Mesenchymal stem cell (in vitro differentiated cells and primary cell): ENCODE data around the gene RBM19.

Source experiments
- DNase-seq: peaks from one replicate; pipeline ENCODE4 v3.0.0-alpha.2; 2013
- H2AFZ ChIP-seq: one replicate; pipeline ENCODE4 v1.6.1; 2013; ENCODE audit warnings: low read depth, mild to moderate bottlenecking, control low read depth, inconsistent platforms, low read length, moderate library complexity
- H2AK5ac ChIP-seq: 2 replicates; pipeline ENCODE4 v1.6.1; 2013; ENCODE audit warnings: low read length, moderate library complexity, mild to moderate bottlenecking, inconsistent platforms; ENCODE audit not compliant: severe bottlenecking
- H2BK120ac ChIP-seq: one replicate; pipeline ENCODE4 v1.6.1; 2013; ENCODE audit warnings: low read depth, mild to moderate bottlenecking, inconsistent platforms, low read length, moderate library complexity
- H2BK12ac ChIP-seq, 2 experiments: one replicate each; pipeline ENCODE4 v1.6.1; 2013; ENCODE audit warnings: inconsistent platforms in 2 of 2, low read length in 2 of 2, mild to moderate bottlenecking in 2 of 2, moderate library complexity in 2 of 2, control low read depth in 1 of 2
- H2BK15ac ChIP-seq: one replicate; pipeline ENCODE4 v1.6.1; 2013; ENCODE audit warnings: mild to moderate bottlenecking, low read depth, inconsistent platforms; ENCODE audit not compliant: poor library complexity, severe bottlenecking
- H2BK5ac ChIP-seq: 2 replicates; pipeline ENCODE4 v1.6.1; 2013; ENCODE audit warnings: low read depth, mild to moderate bottlenecking, low read length, control low read depth, inconsistent platforms; ENCODE audit not compliant: poor library complexity, severe bottlenecking
- H3K14ac ChIP-seq, 2 experiments: one replicate each; pipeline ENCODE4 v1.6.1; 2013; ENCODE audit warnings: inconsistent platforms in 2 of 2, low read length in 2 of 2, control low read depth in 1 of 2, mild to moderate bottlenecking in 1 of 2, moderate library complexity in 1 of 2
- H3K18ac ChIP-seq, 2 experiments: one replicate each; pipeline ENCODE4 v1.6.1; 2013; ENCODE audit warnings: inconsistent platforms in 2 of 2, low read length in 2 of 2, control low read depth in 1 of 2, low read depth in 1 of 2, mild to moderate bottlenecking in 1 of 2
- H3K23ac ChIP-seq, 2 experiments: one replicate each; pipeline ENCODE4 v1.6.1; 2013; ENCODE audit warnings: inconsistent platforms in 2 of 2, low read length in 2 of 2, mild to moderate bottlenecking in 2 of 2, moderate library complexity in 2 of 2, control low read depth in 1 of 2
- H3K27ac ChIP-seq: 2 replicates; pipeline ENCODE4 v1.5.1; 2013; ENCODE audit warnings: mild to moderate bottlenecking, moderate library complexity, low read length, control low read depth, inconsistent platforms; ENCODE audit not compliant: poor library complexity, severe bottlenecking
- H3K27me3 ChIP-seq, 2 experiments: 2 replicates each; pipeline versions ENCODE4 v1.6.1 to v1.7.0; 2013; ENCODE audit warnings: low read length in 2 of 2, mild to moderate bottlenecking in 2 of 2, moderate library complexity in 2 of 2, control low read depth in 1 of 2, inconsistent platforms in 1 of 2; ENCODE audit not compliant: control insufficient read depth in 1 of 2, insufficient read depth in 1 of 2
- H3K36me3 ChIP-seq, 2 experiments: 2 replicates each; pipeline versions ENCODE4 v1.6.1 to v1.7.0; 2013; ENCODE audit warnings: low read length in 2 of 2, control low read depth in 1 of 2, inconsistent platforms in 1 of 2, low read depth in 1 of 2, mild to moderate bottlenecking in 1 of 2; ENCODE audit not compliant: insufficient read depth in 2 of 2, control insufficient read depth in 1 of 2
- H3K4ac ChIP-seq, 2 experiments: one replicate each; pipeline ENCODE4 v1.6.1; 2013; ENCODE audit warnings: inconsistent platforms in 2 of 2, low read length in 2 of 2, mild to moderate bottlenecking in 2 of 2, moderate library complexity in 2 of 2, control low read depth in 1 of 2, low read depth in 1 of 2
- H3K4me1 ChIP-seq: 2 replicates; pipeline ENCODE4 v1.6.1; 2013; ENCODE audit warnings: low read depth, low read length, control low read depth; ENCODE audit not compliant: control insufficient read depth, insufficient read depth
- H3K4me2 ChIP-seq: 2 replicates; pipeline ENCODE4 v1.6.1; 2013; ENCODE audit warnings: low read length, mild to moderate bottlenecking, inconsistent platforms; ENCODE audit not compliant: poor library complexity, severe bottlenecking
- H3K4me3 ChIP-seq, 2 experiments: 2 replicates each; pipeline versions ENCODE4 v1.5.1 to v1.7.0; 2013; ENCODE audit warnings: low read length in 2 of 2, mild to moderate bottlenecking in 2 of 2, control low read depth in 1 of 2, low read depth in 1 of 2; ENCODE audit not compliant: insufficient read depth in 1 of 2
- H3K79me1 ChIP-seq: replicated peaks from 2 replicates; pipeline ENCODE4 v1.6.1; 2013; ENCODE audit warnings: mild to moderate bottlenecking, control low read depth, low read length, inconsistent platforms; ENCODE audit not compliant: poor library complexity, severe bottlenecking
- H3K9ac ChIP-seq: 2 replicates; pipeline ENCODE4 v1.7.0; 2013; ENCODE audit warnings: mild to moderate bottlenecking, low read length, moderate library complexity
- H3K9me3 ChIP-seq: 2 replicates; pipeline ENCODE4 v1.7.0; 2013; ENCODE audit warnings: mild to moderate bottlenecking, low read length; ENCODE audit not compliant: control insufficient read depth
- H4K8ac ChIP-seq: one replicate; pipeline ENCODE4 v1.6.1; 2013; ENCODE audit warnings: inconsistent platforms, mild to moderate bottlenecking, low read length, moderate library complexity
- H4K91ac ChIP-seq: one replicate; pipeline ENCODE4 v1.6.1; 2013; ENCODE audit warnings: mild to moderate bottlenecking, low read length, inconsistent platforms
- WGBS: methylation state at CpG from one replicate; pipeline ENCODE4 v1.1.7; 2013; ENCODE audit warnings: mixed read lengths; 5-methylcytosine and 5-hydroxymethylcytosine counted together

RBM19 gene

GRCh38 chr12:113769305-113769704 lies 196.8 kb downstream of the RBM19 start:
- peaks cover 12% of the 10 kb centered on the region for H3K4me1 ChIP-seq
- no peak overlapping the region for H3K4ac ChIP-seq
- no peak overlapping the region for H3K18ac ChIP-seq
- no peak overlapping the region for H3K23ac ChIP-seq
- no peak overlapping the region for H2BK15ac ChIP-seq
- H4K8ac ChIP-seq, result no peak overlapping the region
- H3K79me1 ChIP-seq, result no peaks in the 10 kb centered on the region
- H3K14ac ChIP-seq, result no peak overlapping the region
- peaks cover 0 to 34% of the 10 kb centered on the region in 2 experiments for H3K27me3 ChIP-seq
- no peaks in the 10 kb centered on the region for H3K36me3 ChIP-seq
- H3K9me3 ChIP-seq, result no peaks in the 10 kb centered on the region
- H2BK5ac ChIP-seq, result no peak overlapping the region
- peak overlapping the region in 1 of 2 experiments; percentile 19 for H2BK12ac ChIP-seq
- no peak overlapping the region for H4K91ac ChIP-seq
- WGBS, result 85% methylated on average over 9 of the region's 9 CpGs
- DNase-seq, result no peak
- no peak overlapping the region for H3K4me3 ChIP-seq
- H2AK5ac ChIP-seq, result no peak overlapping the region
- H2AFZ ChIP-seq, result no peak overlapping the region
- H3K9ac ChIP-seq, result no peak overlapping the region
- no peak overlapping the region for H3K27ac ChIP-seq
- no peak overlapping the region for H2BK120ac ChIP-seq
- no peak overlapping the region for H3K4me2 ChIP-seq

GRCh38 chr12:113768850-113769249 lies 197.3 kb downstream of the RBM19 start:
- Histone ChIP-seq H3K27ac (no peak overlapping the region), H2AFZ (no peak overlapping the region), H3K36me3 (no peaks in the 10 kb centered on the region), H2BK15ac (no peak overlapping the region), H3K4me2 (no peak overlapping the region), H2AK5ac (no peak overlapping the region), H3K9ac (no peak overlapping the region), H3K14ac (no peak overlapping the region), H2BK120ac (no peak overlapping the region), H3K9me3 (no peaks in the 10 kb centered on the region), H2BK5ac (no peak overlapping the region), H3K4me1 (peaks cover 12% of the 10 kb centered on the region), H2BK12ac (no peak overlapping the region), H4K8ac (no peak overlapping the region), H3K18ac (no peak overlapping the region), H3K79me1 (no peaks in the 10 kb centered on the region), H3K27me3 (peaks cover 4 to 36% of the 10 kb centered on the region in 2 experiments), H3K4ac (no peak overlapping the region), H3K23ac (no peak overlapping the region), H4K91ac (no peak overlapping the region), H3K4me3 (no peak overlapping the region)
- WGBS, result 83% methylated on average over 6 of the region's 6 CpGs
- no peak for DNase-seq

GRCh38 chr12:113766879-113767878 lies 198.9 kb downstream of the RBM19 start:
- H2AFZ ChIP-seq, result no peak overlapping the region
- H3K79me1 ChIP-seq, result no peaks in the 10 kb centered on the region
- H3K23ac ChIP-seq, result no peak overlapping the region
- H3K14ac ChIP-seq, result no peak overlapping the region
- no peak overlapping the region for H3K18ac ChIP-seq
- no peak overlapping the region for H4K8ac ChIP-seq
- H3K9ac ChIP-seq, result no peak overlapping the region
- H2BK120ac ChIP-seq, result peak overlapping the region; percentile 2
- H3K27ac ChIP-seq, result no peak overlapping the region
- no peak overlapping the region for H2BK5ac ChIP-seq
- no peak overlapping the region for H2AK5ac ChIP-seq
- H4K91ac ChIP-seq, result peak overlapping the region; percentile 14
- H2BK15ac ChIP-seq, result no peak overlapping the region
- no peak overlapping the region for H3K4me2 ChIP-seq
- H3K4me3 ChIP-seq, result no peak overlapping the region
- H3K9me3 ChIP-seq, result no peaks in the 10 kb centered on the region
- DNase-seq, result peak; percentile 80
- 37% methylated on average over 9 of the region's 10 CpGs for WGBS
- peak overlapping the region in 1 of 2 experiments; percentile 47 for H2BK12ac ChIP-seq
- no peaks in the 10 kb centered on the region for H3K36me3 ChIP-seq
- H3K4ac ChIP-seq, result no peak overlapping the region
- peaks cover 12% of the 10 kb centered on the region for H3K4me1 ChIP-seq
- H3K27me3 ChIP-seq, result peaks cover 13 to 48% of the 10 kb centered on the region in 2 experiments
